ENCODE data around the gene PREPL.

GRCh38 chr2:44269831-44270230 lies 91.5 kb downstream of the PREPL start:
- TF ChIP-seq CTCF (IDR thresholded peaks at IDR 0.05; ENCODE audit: insufficient read depth, low read length, poor library complexity, severe bottlenecking): no peak
- no peak for TF ChIP-seq EZH2phosphoT487 (conservative IDR thresholded peaks at IDR 0.05; ENCODE audit: low read length)

All from SU-DHL-6 (cell line).